Psoas muscle (tissue), 8 donors: ENCODE measurements around the gene TUBGCP6. TPM values are rescaled to one million over a fixed set of nuclear protein-coding genes. Genes with fewer than 3 reads are reported as not detected.

Source experiments
- ATAC-seq, 4 donors: fragments of 200-7000 bp; cut with Tn5 transposase; one replicate each; pipeline ENCODE4 v1.9.1; 2020; ENCODE audit warnings: moderate library complexity in 3 of 4, mild to moderate bottlenecking in 2 of 4
- DNase-seq, 2 donors: peaks; one replicate each; pipeline ENCODE4 v3.0.0-alpha.2; 2020
- H3K27ac ChIP-seq: fragments of 200-600 bp; one replicate; pipeline ENCODE4 v1.8.0; 2022
- H3K27me3 ChIP-seq, 3 donors: fragments of 200-600 bp in 1 of 3; one replicate each; pipeline versions ENCODE4 v1.6.1 to v1.8.0; 2013 to 2022; ENCODE audit warnings: low read length in 2 of 3, mild to moderate bottlenecking in 2 of 3, moderate library complexity in 1 of 3; ENCODE audit not compliant: insufficient read depth in 3 of 3
- H3K36me3 ChIP-seq, 2 donors: fragments of 200-600 bp in 1 of 2; one replicate each; pipeline versions ENCODE4 v1.6.1 to v1.8.0; 2013 to 2022; ENCODE audit warnings: low read depth in 1 of 2, mild to moderate bottlenecking in 1 of 2, moderate library complexity in 1 of 2; ENCODE audit not compliant: insufficient read depth in 1 of 2
- H3K4me1 ChIP-seq: fragments of 200-600 bp; one replicate; pipeline ENCODE4 v1.8.0; 2022
- H3K4me3 ChIP-seq: fragments of 200-600 bp; one replicate; pipeline ENCODE4 v1.8.0; 2022; ENCODE audit warnings: mild to moderate bottlenecking
- H3K9me3 ChIP-seq: fragments of 200-600 bp; one replicate; pipeline ENCODE4 v1.8.0; 2022
- CTCF ChIP-seq: fragments of 200-600 bp; IDR thresholded peaks from one replicate; pipeline ENCODE4 v1.8.0; 2022; ENCODE audit warnings: antibody characterized with exemption
- WGBS, 3 donors: extraction: QIAGEN DNeasy Blood & Tissue Kit; methylation state at CpG; one replicate each; pipeline versions ENCODE4 v1.1.6 to v1.1.7; 2013; 5-methylcytosine and 5-hydroxymethylcytosine counted together
- intact Hi-C, 2 donors: fragments of 100-400 bp; cut with DNase I; formaldehyde crosslinking; loops; one replicate each; pipeline versions ENCODE4 v1.11.0 to v1.14.2; 2022
- polyA plus RNA-seq, 3 donors: library from polyadenylated mRNA; stranded (reverse); fragments of 200-250 nt; gene quantifications; one replicate each; pipeline ENCODE4 v1.2.3, GENCODE V29; 2013
- total RNA-seq, 4 donors: library from RNA; stranded (reverse); fragmentation: NEBNext Ultra II Directional in 2 of 4; extraction: Animal tissue kit (Norgen Biotek cat#: 25700) in 2 of 4; gene quantifications; one replicate each; pipeline versions ENCODE4 v1.2.1 to v1.2.4, GENCODE V29; 2021 to 2023
- donor health status: healthy with polysubstance abuse.
- donor health status: DM: no; HTN: no; CAD: no; lungs with moderate emphysema.
- donor health status: Bipolar disorder and iron deficiency.
- donor health status: healthy.
- donor health status: DM: yes; HTN: yes; CAD: no.
- donor health status: DM: no; HTN: no; CAD: no.
- donor health status: DM: no; HTN: no; CAD: no.
- donor health status: DM: yes; HTN: yes; CAD: no.

Gene TUBGCP6
- total and polyA plus RNA-seq, 7 donors, result 9.5 to 21.8 (median 18.0) TPM

- Histone ChIP-seq H3K27ac (no peak overlapping the region), H3K4me3 (no peak overlapping the region), H3K4me1 (no peaks in the 10 kb centered on the region), H3K27me3 (no peaks in the 10 kb centered on the region), H3K36me3 (peaks cover 0 to 58% of the 10 kb centered on the region in 2 donors), H3K9me3 (no peaks in the 10 kb centered on the region)
- ATAC-seq (no peak), DNase-seq (no peak)
- no peak for TF ChIP-seq CTCF
- intact Hi-C loops, result no loop called here
- WGBS, 3 donors, result 90% methylated on average over 18 of the region's 18 CpGs
These were observed 11.6 kb downstream of the TUBGCP6 start for GRCh38 chr22:50233223-50233622.

GRCh38 chr22:50232481-50233151, 12.2 kb downstream of the TUBGCP6 start:
- WGBS, 3 donors, result 89% methylated on average over 20 of the region's 20 CpGs
- no peak for TF ChIP-seq CTCF
- intact Hi-C loops, result no loop called here
- Histone ChIP-seq H3K36me3 (peaks cover 0 to 58% of the 10 kb centered on the region in 2 donors), H3K4me3 (no peak overlapping the region), H3K9me3 (no peaks in the 10 kb centered on the region), H3K4me1 (no peaks in the 10 kb centered on the region), H3K27ac (no peak overlapping the region), H3K27me3 (no peaks in the 10 kb centered on the region)
- no peak for DNase-seq
- ATAC-seq, result no peak

- peaks cover 0 to 76% of the 10 kb centered on the region in 2 donors for H3K36me3 ChIP-seq
- intact Hi-C loops, result no loop called here
- ATAC-seq (no peak), DNase-seq (peak in 1 of 2 donors; percentile 39)
- no peak overlapping the region for H3K27ac ChIP-seq
- WGBS, 3 donors, result 94% methylated on average over 16 of the region's 16 CpGs
- H3K4me3 ChIP-seq, result no peak overlapping the region
- no peaks in the 10 kb centered on the region for H3K4me1 ChIP-seq
- TF ChIP-seq CTCF, result no peak
- no peaks in the 10 kb centered on the region for H3K9me3 ChIP-seq
- no peaks in the 10 kb centered on the region for H3K27me3 ChIP-seq
These were observed 15.5 kb downstream of the TUBGCP6 start for GRCh38 chr22:50229370-50229769.

GRCh38 chr22:50228366-50228765, 16.5 kb downstream of the TUBGCP6 start:
- Histone ChIP-seq H3K9me3 (no peaks in the 10 kb centered on the region), H3K36me3 (peaks cover 6 to 84% of the 10 kb centered on the region in 2 donors), H3K4me1 (no peaks in the 10 kb centered on the region), H3K27ac (no peak overlapping the region), H3K4me3 (no peak overlapping the region), H3K27me3 (no peaks in the 10 kb centered on the region)
- no peak for TF ChIP-seq CTCF
- 91 to 95% (median 92%) methylated on average over 9 of the region's 9 CpGs for WGBS, 3 donors
- intact Hi-C loops, result no loop called here
- ATAC-seq (no peak), DNase-seq (no peak)
